Activated CD4-positive, alpha-beta T cell treated with anti-CD3 and anti-CD28 coated beads, Interleukin-2, amount 50 U/mL, for 24 hours (primary cell): Measurements from ENCODE around the gene IMMP1L.

Source experiments
- DNase-seq, 2 donors: peaks; one replicate each; pipeline ENCODE4 v3.0.0-alpha.2; 2020; ENCODE audit warnings: low read depth in 1 of 2, low spot score in 1 of 2

Gene IMMP1L

DNA sequence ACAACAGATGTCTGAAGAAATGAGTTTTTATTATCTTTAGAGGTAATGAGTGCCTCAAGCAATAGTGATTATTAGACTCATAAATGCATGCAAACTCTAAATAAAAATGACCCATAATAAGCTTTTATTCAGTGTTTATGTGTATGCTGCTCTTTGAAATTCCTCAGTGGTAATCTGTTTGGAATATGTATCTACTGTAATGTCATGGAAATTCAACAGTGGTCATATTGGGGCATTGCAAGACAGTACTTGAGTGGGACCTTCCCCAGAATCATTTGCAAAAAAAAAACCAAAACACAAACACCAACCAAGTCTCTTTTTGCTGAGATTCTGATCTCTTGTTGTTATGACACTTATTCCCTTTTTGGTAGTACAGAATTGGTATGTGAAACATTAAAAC, 104.8 kb downstream of the IMMP1L start:
- no peak for DNase-seq

DNA sequence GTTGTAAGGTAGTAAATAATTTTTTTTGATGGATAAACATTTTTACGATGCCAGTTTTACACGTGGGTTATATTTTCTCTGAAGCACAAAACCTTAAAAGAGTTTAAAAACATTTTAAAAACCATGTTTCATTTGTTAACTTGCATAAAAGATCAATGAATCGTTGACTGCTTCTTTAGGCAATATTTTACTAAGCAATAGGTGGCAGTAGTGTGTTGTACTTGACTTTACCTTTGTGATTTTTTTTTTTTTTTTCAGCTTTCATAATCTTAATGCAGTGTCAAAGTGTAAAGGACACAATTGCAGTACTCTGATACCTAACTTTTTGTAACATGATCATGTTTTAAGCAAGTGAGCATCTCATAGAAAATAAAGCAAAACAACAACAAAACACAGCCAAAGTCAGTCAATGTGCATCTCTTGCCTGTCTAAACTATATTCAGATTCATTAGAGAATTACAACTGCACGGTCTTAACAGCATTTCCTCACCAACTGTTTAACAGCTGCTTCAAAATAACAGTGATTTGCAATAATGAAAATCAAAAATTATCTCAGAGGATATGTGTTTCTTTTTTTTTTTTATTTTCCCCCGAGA, 112.1 kb downstream of the IMMP1L start:
- no peak for DNase-seq

DNA sequence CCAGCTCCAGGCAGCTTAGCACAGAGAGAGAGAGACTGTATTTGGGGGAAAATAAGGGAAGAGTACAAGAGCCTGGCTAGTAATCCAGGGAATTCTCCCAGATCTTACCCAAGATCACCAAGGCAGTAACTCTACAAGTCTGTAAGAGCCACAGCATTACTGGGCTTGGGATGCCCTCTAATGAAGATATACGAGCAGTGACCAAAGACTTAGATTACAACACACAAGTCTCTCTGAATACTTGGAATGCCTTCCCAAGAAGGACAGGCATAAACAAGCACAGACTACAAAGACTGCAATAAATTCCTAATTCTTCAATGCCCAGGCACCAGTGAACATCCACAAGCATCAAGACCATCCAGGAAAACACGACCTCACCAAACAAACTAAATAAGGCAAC, 122.0 kb downstream of the IMMP1L start:
- no peak for DNase-seq

DNA sequence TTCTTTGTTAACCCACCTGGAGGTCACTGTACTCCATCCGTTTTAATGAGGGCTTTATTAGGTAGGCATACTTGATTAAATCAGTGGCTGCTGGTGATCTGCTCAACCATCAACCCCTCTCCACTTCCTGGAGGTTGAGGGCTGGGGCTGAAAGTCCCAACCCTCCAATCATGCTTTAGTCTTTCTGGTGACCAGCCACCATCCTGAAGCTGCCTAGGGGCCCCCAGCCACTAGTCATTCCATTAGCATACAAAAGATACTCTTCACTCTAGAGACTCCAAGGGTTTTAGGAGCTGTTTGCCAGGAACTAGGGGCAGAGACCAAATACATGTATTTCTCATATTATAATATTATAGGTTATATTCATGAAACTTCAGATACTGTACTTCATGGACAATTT, 126.3 kb downstream of the IMMP1L start:
- DNase-seq: no peak
